ENCODE data around the gene SPEG. TPM values are rescaled to one million over a fixed set of nuclear protein-coding genes. Genes with fewer than 3 reads are reported as not detected.

Gene SPEG
- total RNA-seq, 2 experiments from 2014 or later = 2.1 to 2.3 TPM

- ATAC-seq (no peak), DNase-seq (no peak)
- Mint-ChIP-seq H3K36me3 (ENCODE audit: low read depth) (peaks cover 8% of the 10 kb centered on the region), H3K27me3 (peaks cover 3% of the 10 kb centered on the region), H3K9me3 (no peaks in the 10 kb centered on the region), H3K27ac (no peak overlapping the region), H3K4me3 (no peak overlapping the region), H3K4me1 (ENCODE audit: low read depth) (peaks cover 14% of the 10 kb centered on the region)
- POLR2A ChIA-PET = no interaction called here
- intact Hi-C loops (cut with micrococcal nuclease) = no loop called here
- no peak for TF ChIP-seq CTCF (IDR thresholded peaks at IDR 0.05)
- CTCF ChIA-PET = interaction anchor here (1.1 to 3.8 kb wide), 3 partner anchors 10 to 136 kb away, joined by 4 to 74 read pairs (median 20); no protein-coding TSS in a partner anchor
Measured at GRCh38 chr2:219538956-219539788, 104.5 kb downstream of the SPEG start.

GRCh38 chr2:219539926-219540678, 105.5 kb downstream of the SPEG start:
- peaks cover 21% of the 10 kb centered on the region for H3K4me1 Mint-ChIP-seq (ENCODE audit: low read depth)
- peaks cover 6% of the 10 kb centered on the region for H3K27me3 Mint-ChIP-seq
- CTCF ChIA-PET = interaction anchor here (1.0 to 4.7 kb wide), 25 partner anchors 11 to 151 kb away, joined by 3 to 74 read pairs (median 4); partner anchors contain the start of gene GMPPA
- POLR2A ChIA-PET = no interaction called here
- no peak overlapping the region for H3K4me3 Mint-ChIP-seq
- DNase-seq = no peak
- intact Hi-C loops (cut with micrococcal nuclease) = loop anchor here (5.0 kb wide), 2 partner anchors 57 to 147 kb away; partner anchors contain the start of gene STK11IP
- H3K36me3 Mint-ChIP-seq (ENCODE audit: low read depth) = peaks cover 8% of the 10 kb centered on the region
- ATAC-seq = no peak
- H3K9me3 Mint-ChIP-seq = no peaks in the 10 kb centered on the region
- no peak overlapping the region for H3K27ac Mint-ChIP-seq
- no peak for TF ChIP-seq CTCF (IDR thresholded peaks at IDR 0.05)

GRCh38 chr2:219540784-219541504, 106.3 kb downstream of the SPEG start:
- DNase-seq (no peak), ATAC-seq (no peak)
- H3K4me3 Mint-ChIP-seq = peak overlapping the region; percentile 93
- H3K9me3 Mint-ChIP-seq = no peaks in the 10 kb centered on the region
- no peak for TF ChIP-seq CTCF (IDR thresholded peaks at IDR 0.05)
- peaks cover 3% of the 10 kb centered on the region for H3K27me3 Mint-ChIP-seq
- no peak overlapping the region for H3K27ac Mint-ChIP-seq
- peaks cover 8% of the 10 kb centered on the region for H3K36me3 Mint-ChIP-seq (ENCODE audit: low read depth)
- POLR2A ChIA-PET = interaction anchor here (0.8 to 2.2 kb wide), 2 partner anchors 11 to 101 kb away, joined by 3 to 5 read pairs; no protein-coding TSS in a partner anchor
- CTCF ChIA-PET = interaction anchor here (0.6 to 4.7 kb wide), 54 partner anchors 11 to 280 kb away, joined by 3 to 74 read pairs (median 4); partner anchors contain the start of genes GMPPA, OBSL1 and STK11IP
- peaks cover 21% of the 10 kb centered on the region for H3K4me1 Mint-ChIP-seq (ENCODE audit: low read depth)
- intact Hi-C loops (cut with micrococcal nuclease) = loop anchor here (1.0 to 5.0 kb wide), 3 partner anchors 56 to 146 kb away; partner anchors contain the start of gene STK11IP

GRCh38 chr2:219541611-219542180, 107.1 kb downstream of the SPEG start:
- Mint-ChIP-seq H3K9me3 (no peaks in the 10 kb centered on the region), H3K36me3 (ENCODE audit: low read depth) (peaks cover 8% of the 10 kb centered on the region), H3K4me3 (peak overlapping the region; percentile 93), H3K27me3 (peaks cover 9% of the 10 kb centered on the region), H3K27ac (no peak overlapping the region), H3K4me1 (ENCODE audit: low read depth) (peaks cover 21% of the 10 kb centered on the region)
- intact Hi-C loops (cut with micrococcal nuclease) = loop anchor here (1.0 to 5.0 kb wide), 3 partner anchors 56 to 146 kb away; partner anchors contain the start of gene STK11IP
- POLR2A ChIA-PET = interaction anchor here (0.8 to 2.2 kb wide), 2 partner anchors 11 to 100 kb away, joined by 3 to 5 read pairs; no protein-coding TSS in a partner anchor
- CTCF ChIA-PET = interaction anchor here (0.6 to 4.7 kb wide), 61 partner anchors 10 to 280 kb away, joined by 3 to 74 read pairs (median 4); partner anchors contain the start of genes DES, GMPPA, OBSL1 and STK11IP
- DNase-seq (peak; percentile 92), ATAC-seq (peak; percentile 43)
- peak; percentile 100 for TF ChIP-seq CTCF (IDR thresholded peaks at IDR 0.05)

Data from activated CD8-positive, alpha-beta T cell treated with anti-CD3 and anti-CD28 coated beads for 36 hours (primary cell).